Smooth muscle cell (in vitro differentiated cells): ENCODE data around the gene COL19A1. TPM values are rescaled to one million over a fixed set of nuclear protein-coding genes. Genes with fewer than 3 reads are reported as not detected.

Source experiments
- DNase-seq: peaks from one replicate; lab custom pipeline; 2025; ENCODE audit not compliant: unreplicated experiment; lab: John Stamatoyannopoulos, UW
- H2AFZ ChIP-seq: fragments of 200-600 bp; sonication (generic); 2 replicates; pipeline ENCODE4 v1.6.0; 2016; ENCODE audit warnings: antibody characterized with exemption, low read depth, mild to moderate bottlenecking
- H3F3A ChIP-seq: fragments of 200-600 bp; sonication (generic); 2 replicates; pipeline ENCODE4 v1.6.0; 2017; ENCODE audit warnings: antibody characterized with exemption, low read depth
- H3K27ac ChIP-seq: fragments of 200-600 bp; sonication (generic); 2 replicates; pipeline ENCODE4 v1.5.1; 2016; ENCODE audit warnings: low read depth, mild to moderate bottlenecking
- H3K27me3 ChIP-seq: fragments of 200-600 bp; sonication (generic); 2 replicates; pipeline ENCODE4 v1.6.1; 2016; ENCODE audit warnings: low read depth, mild to moderate bottlenecking
- H3K36me3 ChIP-seq: fragments of 200-600 bp; sonication (generic); 2 replicates; pipeline ENCODE4 v1.5.1; 2016; ENCODE audit warnings: low read depth
- H3K4me1 ChIP-seq: fragments of 200-600 bp; sonication (generic); 2 replicates; pipeline ENCODE4 v1.5.1; 2016; ENCODE audit warnings: low read depth
- H3K4me2 ChIP-seq: fragments of 200-600 bp; sonication (generic); 2 replicates; pipeline ENCODE4 v1.6.0; 2016; ENCODE audit warnings: mild to moderate bottlenecking
- H3K4me3 ChIP-seq: fragments of 200-600 bp; sonication (generic); 2 replicates; pipeline ENCODE4 v1.5.1; 2016; ENCODE audit warnings: mild to moderate bottlenecking
- H3K79me2 ChIP-seq: fragments of 200-600 bp; sonication (generic); 2 replicates; pipeline ENCODE4 v1.6.0; 2016; ENCODE audit warnings: low read depth, mild to moderate bottlenecking
- H3K9ac ChIP-seq: fragments of 200-600 bp; sonication (generic); 2 replicates; pipeline ENCODE4 v1.6.0; 2016; ENCODE audit warnings: low read depth
- H3K9me3 ChIP-seq: fragments of 200-600 bp; sonication (generic); replicated peaks from 2 replicates; pipeline ENCODE4 v1.5.1; 2016; ENCODE audit warnings: low read depth
- H4K20me1 ChIP-seq: fragments of 200-600 bp; sonication (generic); 2 replicates; pipeline ENCODE4 v1.6.0; 2016; ENCODE audit warnings: low read depth
- WGBS: methylation state at CpG from one replicate; pipeline ENCODE4 v1.1.7; 2016; ENCODE audit warnings: low lambda C conversion rate; 5-methylcytosine and 5-hydroxymethylcytosine counted together
- polyA plus RNA-seq: library from polyadenylated mRNA; unstranded; fragments of >200 nt; fragmentation: Nextera tagmentation; extraction: Ambion mirVana; gene quantifications from 2 replicates; pipeline ENCODE4 v1.2.1, GENCODE V29; 2016
- total RNA-seq: library from RNA; depleted of rRNA; stranded (reverse); fragments of >200 nt; gene quantifications from 2 replicates; pipeline ENCODE4 v1.2.3, GENCODE V29; 2014
- TF ChIP-seq, protein P1 (sequence below): fragments of 200-600 bp; sonication (generic); IDR thresholded peaks from 2 replicates; pipeline ENCODE4 v1.5.1; 2017; ENCODE audit warnings: borderline replicate concordance, mild to moderate bottlenecking, antibody characterized with exemption; ENCODE audit not compliant: insufficient read depth, poor library complexity, severe bottlenecking

Gene COL19A1
- total and polyA plus RNA-seq, 2 experiments from 2014 or later, result 0.55 to 1.6 TPM

DNA sequence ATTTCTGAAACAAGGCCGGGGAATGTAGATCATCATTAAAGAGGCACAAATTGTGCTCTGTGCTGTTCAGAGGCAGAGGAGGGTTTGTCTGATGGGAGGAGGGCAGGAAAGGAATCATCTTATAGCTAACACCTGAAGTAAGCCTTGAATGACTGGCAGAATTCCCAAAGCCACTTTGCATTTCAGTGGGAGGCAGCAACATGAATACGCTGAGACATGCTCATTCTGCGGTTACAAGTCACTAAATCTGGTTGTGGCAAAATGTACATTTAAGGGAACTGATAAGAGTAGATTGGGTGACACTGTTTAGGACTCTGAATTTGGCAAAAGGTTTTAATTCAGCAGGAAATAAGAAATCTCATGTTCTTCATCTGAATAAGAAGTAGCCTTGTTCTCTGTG is 4.4 kb upstream of the COL19A1 start:
- Histone ChIP-seq H3K36me3 (no peaks in the 10 kb centered on the region), H3K27me3 (no peaks in the 10 kb centered on the region), H3K4me2 (no peak overlapping the region), H3K79me2 (no peaks in the 10 kb centered on the region), H3K9ac (no peak overlapping the region), H3K27ac (no peak overlapping the region), H3K9me3 (no peaks in the 10 kb centered on the region), H2AFZ (no peak overlapping the region), H3K4me1 (no peaks in the 10 kb centered on the region), H4K20me1 (no peaks in the 10 kb centered on the region), H3F3A (no peaks in the 10 kb centered on the region), H3K4me3 (no peak overlapping the region)
- 56% methylated on average over 3 of the region's 3 CpGs for WGBS
- DNase-seq, result no peak
- TF ChIP-seq, protein P1, sequence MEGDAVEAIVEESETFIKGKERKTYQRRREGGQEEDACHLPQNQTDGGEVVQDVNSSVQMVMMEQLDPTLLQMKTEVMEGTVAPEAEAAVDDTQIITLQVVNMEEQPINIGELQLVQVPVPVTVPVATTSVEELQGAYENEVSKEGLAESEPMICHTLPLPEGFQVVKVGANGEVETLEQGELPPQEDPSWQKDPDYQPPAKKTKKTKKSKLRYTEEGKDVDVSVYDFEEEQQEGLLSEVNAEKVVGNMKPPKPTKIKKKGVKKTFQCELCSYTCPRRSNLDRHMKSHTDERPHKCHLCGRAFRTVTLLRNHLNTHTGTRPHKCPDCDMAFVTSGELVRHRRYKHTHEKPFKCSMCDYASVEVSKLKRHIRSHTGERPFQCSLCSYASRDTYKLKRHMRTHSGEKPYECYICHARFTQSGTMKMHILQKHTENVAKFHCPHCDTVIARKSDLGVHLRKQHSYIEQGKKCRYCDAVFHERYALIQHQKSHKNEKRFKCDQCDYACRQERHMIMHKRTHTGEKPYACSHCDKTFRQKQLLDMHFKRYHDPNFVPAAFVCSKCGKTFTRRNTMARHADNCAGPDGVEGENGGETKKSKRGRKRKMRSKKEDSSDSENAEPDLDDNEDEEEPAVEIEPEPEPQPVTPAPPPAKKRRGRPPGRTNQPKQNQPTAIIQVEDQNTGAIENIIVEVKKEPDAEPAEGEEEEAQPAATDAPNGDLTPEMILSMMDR, result no peak

- Histone ChIP-seq H3K79me2 (no peaks in the 10 kb centered on the region), H3K9ac (no peak overlapping the region), H4K20me1 (no peaks in the 10 kb centered on the region), H3K27ac (no peak overlapping the region), H3K36me3 (no peaks in the 10 kb centered on the region), H3K4me2 (no peak overlapping the region), H3K4me1 (peaks cover 3% of the 10 kb centered on the region), H2AFZ (peak overlapping the region; percentile 16), H3K27me3 (no peaks in the 10 kb centered on the region), H3F3A (no peaks in the 10 kb centered on the region), H3K4me3 (no peak overlapping the region), H3K9me3 (no peaks in the 10 kb centered on the region)
- no peak for DNase-seq
- 85% methylated on average over 2 of the region's 2 CpGs for WGBS
- TF ChIP-seq, protein P1, result no peak
Measured at GRCh38 chr6:69863766-69864165, 2.6 kb upstream of the COL19A1 start.

GRCh38 chr6:69865126-69865525 is 1.2 kb upstream of the COL19A1 start:
- Histone ChIP-seq H3K4me3 (no peak overlapping the region), H2AFZ (no peak overlapping the region), H3K9me3 (no peaks in the 10 kb centered on the region), H3F3A (no peaks in the 10 kb centered on the region), H3K9ac (no peak overlapping the region), H3K79me2 (no peaks in the 10 kb centered on the region), H4K20me1 (no peaks in the 10 kb centered on the region), H3K27ac (no peak overlapping the region), H3K4me1 (peaks cover 3% of the 10 kb centered on the region), H3K36me3 (no peaks in the 10 kb centered on the region), H3K27me3 (no peaks in the 10 kb centered on the region), H3K4me2 (no peak overlapping the region)
- TF ChIP-seq, protein P1, result no peak
- WGBS, result 65% methylated on average over 2 of the region's 2 CpGs
- no peak for DNase-seq

DNA sequence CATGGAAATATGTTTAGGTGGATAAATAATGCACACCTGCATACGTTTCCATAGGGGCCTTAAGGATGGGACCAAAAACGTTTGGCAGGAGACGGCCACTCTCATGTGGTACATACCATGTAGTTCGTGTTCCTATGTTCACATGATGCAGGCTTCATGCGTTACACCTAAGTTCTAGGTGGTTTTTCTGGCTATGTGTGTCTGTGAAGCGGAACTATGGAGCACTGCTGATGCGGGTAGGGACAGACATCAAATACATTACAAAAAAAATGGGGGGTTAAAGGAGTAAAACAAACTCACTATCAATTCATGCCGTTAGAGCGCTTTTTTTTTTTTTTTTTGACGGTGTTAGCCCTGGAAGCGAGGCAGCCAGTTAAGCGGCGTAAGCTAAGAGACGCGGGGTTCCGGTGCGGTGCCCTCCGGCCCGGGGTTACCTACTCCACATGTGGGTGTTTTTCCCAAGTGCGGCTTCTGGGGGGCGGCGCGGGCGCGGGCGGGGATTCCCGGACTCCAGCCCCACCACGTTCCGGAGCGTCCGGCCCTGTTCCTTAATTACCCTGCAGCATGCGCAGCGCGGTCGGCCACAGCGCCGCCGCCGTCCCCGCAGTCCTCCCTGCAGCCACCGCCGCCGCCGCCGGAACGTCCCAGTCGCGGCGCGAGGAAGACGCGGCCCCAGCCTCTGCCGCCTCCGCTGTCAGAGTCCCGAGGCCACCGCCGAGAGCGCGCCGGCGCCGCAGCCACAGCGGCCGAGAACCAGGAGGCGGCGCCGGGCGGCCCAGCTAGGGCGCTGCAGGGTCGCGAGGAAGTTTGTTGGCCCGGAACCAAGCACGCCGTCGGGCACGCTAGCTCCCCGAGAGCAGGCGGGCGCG is 648 bp downstream of the COL19A1 start:
- peaks cover 3% of the 10 kb centered on the region for H3K4me1 ChIP-seq
- peak overlapping the region; percentile 93 for H3K4me2 ChIP-seq
- H3K27me3 ChIP-seq, result no peaks in the 10 kb centered on the region
- DNase-seq, result peak; percentile 20
- H3K79me2 ChIP-seq, result no peaks in the 10 kb centered on the region
- TF ChIP-seq, protein P1, result peak; percentile 15
- no peaks in the 10 kb centered on the region for H3K9me3 ChIP-seq
- H3K9ac ChIP-seq, result peak overlapping the region; percentile 51
- H3F3A ChIP-seq, result no peaks in the 10 kb centered on the region
- 1% methylated on average over 60 of the region's 80 CpGs for WGBS
- H2AFZ ChIP-seq, result peak overlapping the region; percentile 41
- H3K36me3 ChIP-seq, result no peaks in the 10 kb centered on the region
- peak overlapping the region; percentile 70 for H3K4me3 ChIP-seq
- H3K27ac ChIP-seq, result no peak overlapping the region
- no peaks in the 10 kb centered on the region for H4K20me1 ChIP-seq
